SK-N-MC (cell line): ENCODE data around the gene OAS3.

ENCODE experiments used
- EZH2 ChIP-seq: fragments of 200-600 bp; sonication (generic); IDR thresholded peaks from one replicate; pipeline ENCODE4 v1.6.1; 2017; ENCODE audit warnings: antibody characterized with exemption
- POLR2AphosphoS5 ChIP-seq: IDR thresholded peaks from 2 replicates; pipeline ENCODE4 v1.6.1; 2012; ENCODE audit warnings: mild to moderate bottlenecking, low read depth, low read length, borderline replicate concordance

DNA sequence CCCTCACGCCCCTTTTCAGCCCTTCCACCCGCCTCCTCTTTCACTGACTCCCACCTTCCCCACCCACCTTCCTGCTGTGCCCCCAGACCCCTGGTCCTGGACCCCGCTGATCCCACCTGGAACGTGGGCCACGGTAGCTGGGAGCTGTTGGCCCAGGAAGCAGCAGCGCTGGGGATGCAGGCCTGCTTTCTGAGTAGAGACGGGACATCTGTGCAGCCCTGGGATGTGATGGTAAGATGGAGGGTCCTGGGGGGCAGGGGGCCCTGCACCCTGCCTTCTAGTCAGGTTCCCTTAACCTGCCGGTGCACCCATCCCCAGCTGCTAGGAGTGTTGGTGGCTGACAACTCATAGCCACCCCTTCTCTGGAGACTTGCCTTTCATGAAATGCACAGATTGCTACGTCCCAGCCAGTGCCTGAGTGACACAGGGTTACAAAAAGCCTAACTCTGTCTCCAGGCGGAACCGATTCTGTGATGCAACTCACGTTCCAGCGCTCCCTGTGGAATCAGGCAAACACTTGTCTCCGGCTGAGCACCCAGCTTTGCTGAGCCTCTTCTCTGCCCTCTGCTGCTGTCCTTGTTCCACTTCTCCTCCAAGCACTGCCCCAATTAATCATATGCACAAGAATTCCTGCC, 25.1 kb downstream of the OAS3 start:
- TF ChIP-seq POLR2AphosphoS5 (no peak), EZH2 (no peak)
